Endothelial cell of umbilical vein (primary cell): Measurements from ENCODE around the gene LY9. TPM values are rescaled to one million over a fixed set of nuclear protein-coding genes. Genes with fewer than 3 reads are reported as not detected.

ENCODE experiments used
- BruUV-seq: library from RNA; stranded (reverse); fragments of 400-500 nt; replicated peaks from 2 replicates; lab custom pipeline; 2021; lab: Mats Ljungman, UMichigan
- CTCF ChIA-PET: fragments of 300-600, 350-600 bp; sonication (Branson Sonifier 250); formaldehyde crosslinking; loops from one replicate; lab custom pipeline; 2021; ENCODE audit warnings: antibody characterized with exemption, inconsistent platforms; lab: Charles Lee
- POLR2A ChIA-PET: fragments of 300-600, 350-600 bp; sonication (Branson Sonifier 250); formaldehyde crosslinking; loops from one replicate; lab custom pipeline; 2021; ENCODE audit warnings: antibody characterized with exemption, inconsistent platforms; lab: Charles Lee
- DNase-seq: peaks from one replicate; pipeline ENCODE4 v3.0.0-alpha.2; 2011; ENCODE audit warnings: low read depth, low spot score
- FAIRE-seq: peaks from 2 replicates; lab custom pipeline; 2011; peaks lifted over from hg19 to GRCh38; lab: Jason Lieb, UNC
- H2AFZ ChIP-seq: 2 replicates; pipeline ENCODE4 v1.6.0; 2012; ENCODE audit warnings: low read depth, low read length, control low read depth, inconsistent platforms
- H3K27ac ChIP-seq: 2 replicates; pipeline ENCODE4 v1.5.1; 2011; ENCODE audit warnings: low read depth, mild to moderate bottlenecking, control low read depth, low read length, moderate library complexity; ENCODE audit not compliant: insufficient read depth
- H3K27me3 ChIP-seq, 2 experiments: 2 replicates each; pipeline versions ENCODE4 v1.6.0 to v1.6.1; 2011; ENCODE audit warnings: low read length in 2 of 2, mixed read lengths in 1 of 2; ENCODE audit not compliant: control insufficient read depth in 2 of 2, insufficient read depth in 2 of 2
- H3K36me3 ChIP-seq, 2 experiments: 2 replicates in 1 of 2; 3 replicates in 1 of 2; pipeline ENCODE4 v1.5.1; 2011; ENCODE audit warnings: low read length in 2 of 2, mild to moderate bottlenecking in 1 of 2, moderate library complexity in 1 of 2; ENCODE audit not compliant: control insufficient read depth in 2 of 2, insufficient read depth in 2 of 2; ENCODE audit errors: extremely low read depth in 1 of 2
- H3K4me1 ChIP-seq: 3 replicates; pipeline ENCODE4 v1.5.1; 2011; ENCODE audit warnings: mild to moderate bottlenecking, low read length; ENCODE audit not compliant: control insufficient read depth, insufficient read depth; ENCODE audit errors: extremely low read depth
- H3K4me2 ChIP-seq: 2 replicates; pipeline ENCODE4 v1.6.1; 2011; ENCODE audit warnings: low read length, control low read depth, mixed read lengths; ENCODE audit not compliant: insufficient read depth
- H3K4me3 ChIP-seq, 3 experiments: fragments of 200-600 bp in 1 of 3; sonication (generic), shearing (Covaris generic) in 1 of 3; replicated peaks in 1 of 3; 2 replicates each; pipeline ENCODE4 v1.5.1; 2011 to 2016; ENCODE audit warnings: control low read depth in 3 of 3, low read length in 3 of 3, mild to moderate bottlenecking in 2 of 3, inconsistent platforms in 1 of 3, low read depth in 1 of 3, moderate library complexity in 1 of 3; ENCODE audit not compliant: insufficient read depth in 1 of 3
- H3K79me2 ChIP-seq: 2 replicates; pipeline ENCODE4 v1.6.0; 2012; ENCODE audit warnings: low read length, inconsistent platforms; ENCODE audit not compliant: control insufficient read depth, insufficient read depth
- H3K9ac ChIP-seq: replicated peaks from 2 replicates; pipeline ENCODE3; 2011; ENCODE audit warnings: low read length, control low read depth; ENCODE audit not compliant: insufficient read depth; ENCODE audit errors: extremely low read depth
- H3K9me1 ChIP-seq: replicated peaks from 3 replicates; pipeline ENCODE4 v1.6.0; 2011; ENCODE audit warnings: mild to moderate bottlenecking, low read length; ENCODE audit not compliant: control insufficient read depth, insufficient read depth; ENCODE audit errors: extremely low read depth
- H3K9me3 ChIP-seq: replicated peaks from 2 replicates; pipeline ENCODE4 v1.5.1; 2012; ENCODE audit warnings: low read length, inconsistent platforms; ENCODE audit not compliant: control insufficient read depth, insufficient read depth
- H4K20me1 ChIP-seq: replicated peaks from 2 replicates; pipeline ENCODE3; 2011; ENCODE audit warnings: mild to moderate bottlenecking, low read length; ENCODE audit not compliant: control insufficient read depth, insufficient read depth; ENCODE audit errors: extremely low read depth
- CTCF ChIP-seq, 2 donors: IDR thresholded peaks; 1 replicate in 1 of 2; 2 replicates in 1 of 2; pipeline ENCODE4 v1.5.1; 2011; ENCODE audit warnings: low read length in 2 of 2, mild to moderate bottlenecking in 2 of 2, moderate library complexity in 2 of 2, control low read depth in 1 of 2, inconsistent platforms in 1 of 2, low read depth in 1 of 2; ENCODE audit not compliant: insufficient read depth in 1 of 2; ENCODE audit errors: extremely low read depth in 1 of 2
- FOS ChIP-seq: IDR thresholded peaks from 2 replicates; pipeline ENCODE4 v1.6.1; 2011; ENCODE audit warnings: mild to moderate bottlenecking, low read length, moderate library complexity, borderline replicate concordance; ENCODE audit not compliant: insufficient read depth
- GATA2 ChIP-seq: IDR thresholded peaks from 2 replicates; pipeline ENCODE4 v1.7.0; 2011; ENCODE audit warnings: low read depth, mild to moderate bottlenecking, moderate library complexity, mixed read lengths, low read length; ENCODE audit not compliant: insufficient read length, insufficient read depth
- JUN ChIP-seq: IDR thresholded peaks from 2 replicates; pipeline ENCODE4 v1.6.1; 2011; ENCODE audit warnings: borderline replicate concordance, low read depth; ENCODE audit not compliant: insufficient read length, insufficient read depth
- MAX ChIP-seq: IDR thresholded peaks from 2 replicates; pipeline ENCODE4 v1.6.1; 2011; ENCODE audit not compliant: insufficient read depth, insufficient read length
- MYC ChIP-seq: IDR thresholded peaks from one replicate; pipeline ENCODE4 v1.6.1; 2011; ENCODE audit warnings: mild to moderate bottlenecking, low read depth, low read length
- POLR2A ChIP-seq: IDR thresholded peaks from 2 replicates; pipeline ENCODE4 v1.6.1; 2012; ENCODE audit warnings: low read depth, mild to moderate bottlenecking, control low read depth, low read length
- POLR2AphosphoS5 ChIP-seq: IDR thresholded peaks from 2 replicates; pipeline ENCODE4 v1.6.1; 2012; ENCODE audit warnings: low read depth, mild to moderate bottlenecking, control low read depth, low read length, moderate library complexity; ENCODE audit not compliant: insufficient read depth
- dilution Hi-C: fragments of 300-500 bp; cut with MboI; formaldehyde crosslinking; loops from one replicate; pipeline ENCODE4 v1.15.0; 2019; ENCODE audit warnings: low sequenced_read_pairs; ENCODE audit not compliant: extremely low pct_ligation_motif_present
- intact Hi-C: fragments of 100-400 bp; cut with micrococcal nuclease; formaldehyde crosslinking; loops from one replicate; pipeline ENCODE4 v1.10.0; 2022
- polyA plus RNA-seq, 4 experiments: library from polyadenylated mRNA; depleted of rRNA in 3 of 4; stranded (reverse) in 3 of 4; unstranded in 1 of 4; fragments of >200 nt; gene quantifications; 2 replicates each; pipeline versions ENCODE4 v1.2.1 to v1.2.3, GENCODE V29; 2011 to 2012; ENCODE audit warnings: missing spikeins in 1 of 4
- total RNA-seq: library from RNA; stranded (reverse); gene quantifications from 2 replicates; pipeline ENCODE4 v1.2.3, GENCODE V29; 2021

The LY9 gene
- total and polyA plus RNA-seq, 2 donors (not counting 3 experiments of a cell fraction or from before 2014, with no cell fraction given) = not detected

GRCh38 chr1:160811147-160811546 lies 15.2 kb downstream of the LY9 start:
- H3K4me1 ChIP-seq = no peaks in the 10 kb centered on the region
- no TSS peak for BruUV-seq
- H3K9ac ChIP-seq = no peak overlapping the region
- no peak overlapping the region for H3K4me3 ChIP-seq
- peaks cover 0 to 4% of the 10 kb centered on the region in 2 experiments for H3K27me3 ChIP-seq
- H3K4me2 ChIP-seq = no peak overlapping the region
- FAIRE-seq = no peak
- no peaks in the 10 kb centered on the region for H3K9me3 ChIP-seq
- H3K27ac ChIP-seq = no peak overlapping the region
- no peak overlapping the region for H2AFZ ChIP-seq
- TF ChIP-seq MYC (no peak), MAX (no peak), CTCF (IDR thresholded peaks at IDR 0.05; ENCODE audit: extremely low read depth in 1 of 2, insufficient read depth in 1 of 2, low read depth in 1 of 2, low read length in 2 of 2) (no peak), POLR2AphosphoS5 (no peak), GATA2 (no peak), POLR2A (no peak)
- dilution Hi-C loops (no loop called here), intact Hi-C loops (no loop called here)
- no peaks in the 10 kb centered on the region for H3K9me1 ChIP-seq
- H3K79me2 ChIP-seq = no peaks in the 10 kb centered on the region
- ChIA-PET POLR2A (no interaction called here), CTCF (no interaction called here)
- no peak for DNase-seq
- H3K36me3 ChIP-seq = no peaks in the 10 kb centered on the region
- no peaks in the 10 kb centered on the region for H4K20me1 ChIP-seq

- H3K9ac ChIP-seq = no peak overlapping the region
- ChIA-PET CTCF (no interaction called here), POLR2A (no interaction called here)
- no peak for DNase-seq
- no peaks in the 10 kb centered on the region for H3K36me3 ChIP-seq
- intact Hi-C loops = no loop called here
- no peak overlapping the region for H3K27ac ChIP-seq
- no TSS peak for BruUV-seq
- no peaks in the 10 kb centered on the region for H3K9me3 ChIP-seq
- TF ChIP-seq MYC = no peak
- TF ChIP-seq JUN = no peak
- no peak for TF ChIP-seq GATA2
- no peak for TF ChIP-seq POLR2A
- no peak for TF ChIP-seq MAX
- no peak for TF ChIP-seq FOS
- H3K4me1 ChIP-seq = no peaks in the 10 kb centered on the region
- no peaks in the 10 kb centered on the region for H3K9me1 ChIP-seq
- H4K20me1 ChIP-seq = no peaks in the 10 kb centered on the region
- no peak for FAIRE-seq
- dilution Hi-C loops = no loop called here
- H3K4me3 ChIP-seq = no peak overlapping the region
- H2AFZ ChIP-seq = no peak overlapping the region
- H3K27me3 ChIP-seq = peaks cover 0 to 4% of the 10 kb centered on the region in 2 experiments
- H3K4me2 ChIP-seq = no peak overlapping the region
- H3K79me2 ChIP-seq = no peaks in the 10 kb centered on the region
These were observed 17.2 kb downstream of the LY9 start for GRCh38 chr1:160813215-160813614.
